Skin epidermis (tissue), 12 donors: ENCODE data around the gene HERPUD1.
A peak's percentile ranks its signal among the peaks of the same experiment; 100 is the strongest.

Experiments used
- H3K27ac ChIP-seq, 21 experiments: fragments of 200-600 bp; sonication (generic) in 11 of 21; one replicate each; pipeline ENCODE4 v1.5.0; 2020; ENCODE audit warnings: mild to moderate bottlenecking in 3 of 21, inconsistent platforms in 2 of 21, moderate library complexity in 2 of 21
- H3K4me3 ChIP-seq, 7 experiments: fragments of 200-600 bp; sonication (generic) in 2 of 7; one replicate each; pipeline ENCODE4 v1.5.0; 2020; ENCODE audit warnings: inconsistent platforms in 2 of 7, mild to moderate bottlenecking in 2 of 7, moderate library complexity in 1 of 7

Gene HERPUD1

GRCh38 chr16:56910112-56910511, 21.8 kb upstream of the HERPUD1 start:
- no peak overlapping the region for H3K4me3 ChIP-seq
- peak overlapping the region in 9 of 21 experiments; percentile 6 to 69 (median 26) for H3K27ac ChIP-seq

GRCh38 chr16:56910654-56911539, 21.0 kb upstream of the HERPUD1 start:
- no peak overlapping the region for H3K4me3 ChIP-seq
- H3K27ac ChIP-seq: peak overlapping the region in 13 of 21 experiments; percentile 1 to 69 (median 41)

- Histone ChIP-seq H3K27ac (peak overlapping the region in 11 of 21 experiments; percentile 1 to 69 (median 39)), H3K4me3 (no peak overlapping the region)
Observed at GRCh38 chr16:56911771-56912571, 20.0 kb upstream of the HERPUD1 start.

GRCh38 chr16:56912746-56913708, 18.9 kb upstream of the HERPUD1 start:
- no peak overlapping the region for H3K4me3 ChIP-seq
- peak overlapping the region in 2 of 21 experiments; percentile 8 to 48 for H3K27ac ChIP-seq

GRCh38 chr16:56914896-56915295, 17.0 kb upstream of the HERPUD1 start:
- H3K4me3 ChIP-seq: no peak overlapping the region
- H3K27ac ChIP-seq: peak overlapping the region in 1 of 21 experiments; percentile 42

- Histone ChIP-seq H3K27ac (peak overlapping the region in 3 of 21 experiments; percentile 26 to 78 (median 40)), H3K4me3 (no peak overlapping the region)
Observed at GRCh38 chr16:56915336-56916119, 16.4 kb upstream of the HERPUD1 start.

GRCh38 chr16:56916571-56917403, 15.2 kb upstream of the HERPUD1 start:
- Histone ChIP-seq H3K4me3 (no peak overlapping the region), H3K27ac (peak overlapping the region in 16 of 21 experiments; percentile 14 to 84 (median 49))

- H3K4me3 ChIP-seq: no peak overlapping the region
- H3K27ac ChIP-seq: peak overlapping the region in 2 of 21 experiments; percentile 17 to 25
Observed at GRCh38 chr16:56918467-56919012, 13.4 kb upstream of the HERPUD1 start.

- H3K27ac ChIP-seq: peak overlapping the region in 2 of 21 experiments; percentile 17 to 25
- H3K4me3 ChIP-seq: no peak overlapping the region
Observed at GRCh38 chr16:56919099-56919800, 12.7 kb upstream of the HERPUD1 start.

GRCh38 chr16:56921571-56921970, 10.4 kb upstream of the HERPUD1 start:
- Histone ChIP-seq H3K4me3 (no peak overlapping the region), H3K27ac (no peak overlapping the region)

GRCh38 chr16:56923481-56924091, 8.4 kb upstream of the HERPUD1 start:
- H3K4me3 ChIP-seq: no peak overlapping the region
- no peak overlapping the region for H3K27ac ChIP-seq

GRCh38 chr16:56927471-56927870, 4.5 kb upstream of the HERPUD1 start:
- Histone ChIP-seq H3K27ac (no peak overlapping the region), H3K4me3 (no peak overlapping the region)

- Histone ChIP-seq H3K4me3 (no peak overlapping the region), H3K27ac (no peak overlapping the region)
Observed at GRCh38 chr16:56929639-56930038, 2.3 kb upstream of the HERPUD1 start.

GRCh38 chr16:56930486-56931270, 1.3 kb upstream of the HERPUD1 start:
- Histone ChIP-seq H3K4me3 (no peak overlapping the region), H3K27ac (peak overlapping the region in 16 of 21 experiments; percentile 95 to 100 (median 98))

GRCh38 chr16:56931271-56931891, 561 bp upstream of the HERPUD1 start:
- H3K4me3 ChIP-seq: peak overlapping the region; percentile 68 to 99 (median 97)
- H3K27ac ChIP-seq: peak overlapping the region; percentile 23 to 100 (median 98)
